CD4-positive, alpha-beta T cell treated with Interleukin-4 for 1 hour (primary cell): ENCODE measurements around the gene KLRC4.
"Not testable (repeated sequence)": the region's sequence is repeated elsewhere in the genome, so short reads cannot be mapped to it uniquely, and the experiment has no call there.

ENCODE experiments used
- DNase-seq, 2 donors: peaks; one replicate each; pipeline ENCODE4 v3.0.0-alpha.2; 2020 to 2022

The KLRC4 gene, protein sequence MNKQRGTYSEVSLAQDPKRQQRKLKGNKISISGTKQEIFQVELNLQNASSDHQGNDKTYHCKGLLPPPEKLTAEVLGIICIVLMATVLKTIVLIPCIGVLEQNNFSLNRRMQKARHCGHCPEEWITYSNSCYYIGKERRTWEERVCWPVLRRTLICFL

DNA sequence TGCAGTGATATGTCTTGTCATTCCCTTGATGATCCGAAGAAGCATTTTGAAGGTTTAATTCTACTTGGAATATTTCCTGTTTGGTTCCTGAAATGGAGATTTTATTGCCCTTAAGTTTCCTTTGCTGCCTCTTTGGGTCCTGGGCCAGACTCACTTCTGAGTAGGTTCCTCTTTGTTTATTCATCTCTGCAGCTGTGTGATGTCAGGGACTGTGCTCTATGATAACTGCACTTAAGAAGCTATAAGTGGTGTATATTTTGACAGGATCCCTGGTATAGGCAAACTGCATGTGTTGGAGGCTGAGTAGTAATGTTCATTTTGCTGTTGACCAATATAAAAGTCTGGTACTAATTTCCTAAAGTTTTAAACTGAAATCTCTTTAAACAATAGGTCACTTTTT is at the start of gene KLRC4:
Gene KLRC4, minus strand, starts transcription at position 366 of the 400 bp plus-strand sequence. Its CDS starts 182 bp downstream, at position 184.
- peak; percentile 20 to 54 for DNase-seq

DNA sequence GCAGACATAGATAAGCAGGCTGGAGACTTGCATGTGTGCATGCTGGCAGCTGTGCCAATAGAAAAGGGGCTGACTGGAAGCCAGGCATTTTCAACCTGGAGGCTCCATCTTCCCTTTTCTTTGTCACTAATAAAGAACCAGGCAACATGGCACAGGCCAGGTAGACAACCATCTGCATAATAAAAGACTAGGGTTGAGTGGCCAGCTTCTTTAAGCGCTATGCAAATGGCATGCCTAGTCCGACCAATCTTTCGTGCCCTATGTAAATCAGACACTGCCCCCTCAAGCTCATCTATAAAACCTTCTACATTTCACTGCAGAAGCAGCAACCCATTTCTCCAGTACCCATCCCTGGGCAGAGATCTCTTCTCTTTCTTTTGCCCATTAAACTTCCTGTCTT is 48.2 kb upstream of the KLRC4 start:
- no peak for DNase-seq

- no peak for DNase-seq
Observed at GRCh38 chr12:10456856-10457255, 47.3 kb upstream of the KLRC4 start.

GRCh38 chr12:10455766-10456165 is 46.2 kb upstream of the KLRC4 start:
- no peak for DNase-seq

DNA sequence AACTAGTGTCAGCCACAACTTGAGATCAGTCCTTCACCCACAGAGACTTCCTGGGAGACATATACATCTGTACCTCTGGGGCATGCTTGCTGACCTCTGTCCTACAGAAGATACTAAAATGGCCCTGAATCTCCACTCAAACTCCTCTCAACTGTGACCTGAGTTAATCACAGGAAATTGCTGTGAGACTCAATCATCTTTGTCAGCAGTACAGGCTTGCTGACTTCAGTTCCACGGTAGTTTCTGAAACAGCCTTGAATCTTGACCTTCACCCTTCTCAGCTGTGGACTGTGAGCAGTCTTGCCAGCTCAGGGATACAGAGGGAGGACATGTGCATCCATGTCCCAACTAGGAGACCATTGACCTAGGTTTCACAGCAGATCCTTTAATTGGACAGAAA is 45.0 kb upstream of the KLRC4 start:
- DNase-seq, result no peak

GRCh38 chr12:10453156-10453555 is 43.6 kb upstream of the KLRC4 start, which contains the start of gene KLRC1:
Gene KLRC1, minus strand, starts transcription at chr12:10453377. Its CDS starts 2,221 bp downstream, at chr12:10451156.
- peak in 1 of 2 donors; percentile 8 for DNase-seq

DNA sequence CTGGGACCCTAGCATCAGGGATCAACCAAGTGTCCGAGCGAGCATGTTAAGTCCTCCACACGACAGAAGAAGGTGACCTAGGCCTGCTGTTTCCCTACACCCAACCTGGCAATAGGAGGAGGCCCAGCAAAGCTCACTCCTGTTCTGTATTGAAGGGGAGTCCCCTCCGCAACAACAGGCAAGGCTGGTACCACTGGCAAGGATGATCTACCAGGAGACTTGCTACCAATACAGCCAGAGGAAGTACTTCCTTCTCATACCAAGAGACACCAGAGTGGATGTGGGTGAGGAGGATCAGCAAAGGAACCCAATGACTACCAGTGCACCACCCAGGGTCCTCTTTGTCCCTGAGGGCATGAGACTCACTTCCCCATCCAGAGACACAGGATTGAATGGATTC is 38.7 kb upstream of the KLRC4 start:
- no peak for DNase-seq

DNA sequence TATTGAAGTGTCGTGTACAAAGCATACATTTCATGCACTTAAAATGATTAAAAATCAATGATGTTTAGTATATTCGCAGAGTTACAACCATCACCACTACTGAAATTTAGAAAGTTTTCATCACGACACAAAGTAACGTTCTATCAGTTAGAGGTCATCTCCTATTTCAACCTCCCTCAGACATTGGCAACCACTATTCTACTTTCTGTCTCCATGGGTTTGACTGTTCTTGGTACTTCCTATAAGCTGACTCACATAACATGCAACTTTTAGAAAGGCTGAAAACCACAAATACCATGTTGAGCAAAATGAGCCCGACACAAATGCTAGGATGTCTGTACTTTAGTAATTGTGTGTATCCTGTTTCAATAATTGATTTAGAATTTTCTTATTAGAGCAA is 36.5 kb upstream of the KLRC4 start:
- DNase-seq, result not testable (repeated sequence)

DNA sequence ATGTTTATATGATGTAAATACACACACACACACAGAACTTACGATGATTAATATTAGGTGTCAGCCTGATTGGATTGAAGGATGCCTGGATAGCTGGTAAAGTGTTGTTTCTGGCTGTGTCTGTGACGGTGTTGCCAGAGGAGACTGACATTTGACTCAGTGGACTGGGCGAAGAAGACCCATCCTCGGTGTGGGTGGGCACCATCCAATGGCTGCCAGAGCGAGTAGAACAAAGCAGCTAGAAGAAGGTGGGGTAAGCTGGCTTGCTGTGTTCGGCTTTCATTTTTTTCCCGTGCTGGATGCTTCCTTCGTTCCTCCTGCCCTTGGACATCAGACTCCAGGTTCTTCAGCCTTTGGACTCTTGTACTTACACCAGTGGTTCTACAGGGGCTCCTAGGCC is 31.6 kb upstream of the KLRC4 start:
- not testable (repeated sequence) for DNase-seq

- DNase-seq, result not testable (repeated sequence)
Observed at GRCh38 chr12:10439608-10440274, 30.2 kb upstream of the KLRC4 start.

DNA sequence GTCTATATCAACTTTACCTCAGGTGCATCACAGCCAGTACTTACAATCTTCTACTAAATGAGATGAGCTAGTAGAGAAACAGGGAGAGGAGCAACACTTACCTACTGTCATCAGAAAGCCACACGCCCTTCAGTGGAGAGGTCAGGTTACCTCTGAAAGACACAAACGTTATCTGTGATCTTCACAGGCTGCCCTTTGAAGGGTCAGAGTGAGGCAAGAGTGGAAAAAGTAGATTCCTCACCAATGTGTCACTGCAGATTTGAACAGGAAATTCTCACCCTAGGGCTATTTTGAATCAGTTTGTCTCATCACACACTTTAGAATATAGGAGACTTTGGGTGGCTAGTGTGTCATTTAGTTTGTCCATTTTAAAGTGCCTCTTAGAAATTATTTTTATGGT is 28.0 kb upstream of the KLRC4 start:
- not testable (repeated sequence) for DNase-seq

DNA sequence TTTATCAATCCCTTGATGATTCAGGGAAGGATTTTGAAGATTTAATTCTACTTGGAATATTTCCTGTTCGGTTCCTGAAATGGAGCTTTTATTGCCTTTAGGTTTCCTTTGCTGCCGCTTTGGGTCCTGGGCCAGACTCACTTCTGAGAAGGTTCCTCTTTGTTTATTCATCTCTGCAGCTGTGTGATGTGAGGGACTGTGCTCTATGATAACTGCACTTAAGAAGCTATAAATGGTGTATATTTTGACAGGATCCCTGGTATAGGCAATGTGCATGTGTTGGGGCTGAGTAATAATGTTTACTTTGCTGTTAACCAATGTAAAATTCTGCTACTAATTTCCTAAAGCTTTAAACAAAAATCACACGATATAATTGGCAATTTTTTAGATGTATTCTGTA is 26.3 kb upstream of the KLRC4 start, which contains the start of gene KLRC2:
Gene KLRC2, minus strand, starts transcription at position 195 of the 400 bp plus-strand sequence. Its CDS starts 24 bp downstream, at position 171.
- DNase-seq, result not testable (repeated sequence)

DNA sequence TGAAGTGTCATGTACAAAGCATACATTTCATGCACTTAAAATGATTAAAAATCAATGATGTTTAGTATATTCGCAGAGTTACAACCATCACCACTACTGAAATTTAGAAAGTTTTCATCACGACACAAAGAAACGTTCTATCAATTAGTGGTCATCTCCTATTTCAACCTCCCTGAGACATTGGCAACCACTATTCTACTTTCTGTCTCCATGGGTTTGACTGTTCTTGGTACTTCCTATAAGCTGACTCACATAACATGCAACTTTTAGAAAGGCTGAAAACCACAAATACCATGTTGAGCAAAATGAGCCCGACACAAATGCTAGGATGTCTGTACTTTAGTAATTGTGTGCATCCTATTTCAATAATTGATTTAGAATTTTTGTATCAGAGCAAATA is 21.1 kb upstream of the KLRC4 start:
- DNase-seq, result not testable (repeated sequence)

GRCh38 chr12:10425938-10426337 is 16.4 kb upstream of the KLRC4 start:
- not testable (repeated sequence) for DNase-seq

DNA sequence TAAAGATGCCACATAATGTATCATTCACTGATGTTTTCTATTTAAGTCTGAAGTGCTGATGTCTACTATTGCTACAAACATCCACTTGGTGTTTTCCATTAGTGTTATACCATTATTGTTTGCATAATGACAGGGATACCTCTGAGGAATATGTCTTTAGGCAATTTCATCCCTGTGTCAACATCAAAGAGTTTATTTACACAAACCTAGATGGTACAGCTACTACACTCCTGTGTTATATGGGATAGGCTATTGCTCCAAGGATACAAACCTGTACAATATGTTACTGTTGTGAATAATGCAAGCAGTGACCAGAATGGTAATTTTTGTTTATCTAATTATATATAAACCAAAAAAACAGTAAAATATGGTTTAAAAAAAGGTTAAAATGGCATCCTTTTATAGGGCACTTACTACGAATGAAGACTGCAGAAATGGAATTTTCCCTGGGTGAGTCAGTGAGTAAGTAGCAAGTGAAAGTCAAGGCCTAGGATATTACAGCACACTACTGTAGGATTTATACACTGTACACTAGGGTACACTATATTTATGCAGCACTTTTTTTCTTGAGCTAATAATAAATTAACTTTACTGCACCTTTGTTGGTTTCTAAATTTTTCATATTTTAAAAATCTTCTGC is 14.8 kb upstream of the KLRC4 start:
- not testable (repeated sequence) for DNase-seq

- not testable (repeated sequence) for DNase-seq
Observed at GRCh38 chr12:10422159-10422558, 12.6 kb upstream of the KLRC4 start.

GRCh38 chr12:10420334-10420733 is 10.8 kb upstream of the KLRC4 start, which contains the start of gene KLRC3:
Gene KLRC3, minus strand, starts transcription at chr12:10420595. Its CDS starts 45 bp downstream, at chr12:10420550.
- not testable (repeated sequence) for DNase-seq

DNA sequence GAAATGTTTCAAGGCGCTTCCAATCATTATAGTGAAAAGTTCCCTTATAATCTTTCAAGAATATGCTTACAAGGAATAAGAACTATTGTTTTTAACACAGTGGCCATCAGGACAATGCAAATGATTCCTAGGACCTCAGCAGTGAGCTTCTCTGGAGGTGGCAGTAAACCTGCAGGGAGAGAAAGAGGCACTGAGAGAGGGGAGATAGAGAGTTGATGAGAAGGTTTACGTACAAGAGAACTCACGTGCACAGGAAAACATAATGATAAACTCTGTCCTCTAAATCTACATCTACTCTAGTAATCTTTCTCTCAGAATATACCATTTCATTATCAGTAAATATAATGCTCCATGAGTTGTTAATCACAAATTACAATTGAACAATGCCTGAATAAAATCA is 715 bp downstream of the KLRC4 start:
- no peak for DNase-seq

DNA sequence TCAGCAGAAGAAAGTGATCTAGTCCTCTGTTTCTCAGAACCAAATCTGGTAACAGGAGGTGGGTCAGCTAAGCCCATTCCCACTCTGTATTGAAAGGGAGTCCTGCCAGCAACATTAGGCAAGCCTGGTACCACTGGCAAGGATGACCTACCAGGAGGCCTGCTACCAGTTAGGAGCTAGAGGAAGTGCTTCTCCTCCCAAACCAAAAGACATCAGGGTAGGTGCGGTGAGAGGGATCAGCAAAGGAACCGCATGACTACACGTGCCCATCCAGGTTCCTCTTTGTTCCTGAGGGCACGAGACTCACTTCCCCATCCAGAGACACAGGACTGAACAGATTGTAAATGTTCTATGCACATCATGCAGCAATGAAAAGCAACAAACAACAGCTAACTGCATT is 2.8 kb downstream of the KLRC4 start:
- DNase-seq, result peak in 1 of 2 donors; percentile 55

DNA sequence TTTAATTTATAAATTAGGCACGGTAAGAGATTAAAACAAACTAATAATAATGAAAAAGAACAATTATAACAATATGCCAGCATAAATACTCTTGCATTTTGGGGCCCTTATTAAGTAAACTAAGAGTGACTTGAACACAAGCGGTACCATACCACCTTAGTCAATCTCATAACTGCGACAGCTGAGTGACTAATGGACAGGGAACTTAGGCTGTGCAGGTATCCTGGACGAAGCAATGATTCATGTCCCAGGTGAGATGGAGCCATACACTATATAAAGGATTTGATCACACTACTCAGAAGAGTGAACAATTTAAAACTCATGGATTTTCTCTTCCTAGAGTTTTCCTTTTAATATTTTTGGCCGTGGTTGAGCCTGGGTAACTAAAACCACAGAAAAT is 4.3 kb downstream of the KLRC4 start:
- no peak for DNase-seq

GRCh38 chr12:10404798-10405197 is 4.8 kb downstream of the KLRC4 start:
- DNase-seq, result no peak

DNA sequence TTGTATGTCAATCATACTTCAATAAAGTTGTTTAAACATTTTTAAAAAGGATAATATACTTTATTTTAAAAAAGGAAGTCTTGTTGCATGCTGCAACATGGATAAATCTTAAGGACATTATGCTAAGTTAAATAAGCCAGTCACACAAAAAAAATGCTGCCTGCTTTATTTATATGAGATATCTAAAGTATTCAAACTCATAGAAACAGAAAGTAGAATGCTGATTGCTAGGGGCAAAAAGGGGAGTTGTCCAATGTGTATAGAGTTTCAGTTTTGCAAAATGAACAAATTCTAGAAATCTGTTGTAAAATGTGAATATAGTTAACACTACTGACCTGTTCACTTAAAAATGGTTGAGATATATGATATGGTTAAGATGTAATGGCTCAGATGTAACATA is 8.7 kb downstream of the KLRC4 start:
- DNase-seq, result no peak

GRCh38 chr12:10398168-10398567 is 11.4 kb downstream of the KLRC4 start:
- DNase-seq, result no peak

DNA sequence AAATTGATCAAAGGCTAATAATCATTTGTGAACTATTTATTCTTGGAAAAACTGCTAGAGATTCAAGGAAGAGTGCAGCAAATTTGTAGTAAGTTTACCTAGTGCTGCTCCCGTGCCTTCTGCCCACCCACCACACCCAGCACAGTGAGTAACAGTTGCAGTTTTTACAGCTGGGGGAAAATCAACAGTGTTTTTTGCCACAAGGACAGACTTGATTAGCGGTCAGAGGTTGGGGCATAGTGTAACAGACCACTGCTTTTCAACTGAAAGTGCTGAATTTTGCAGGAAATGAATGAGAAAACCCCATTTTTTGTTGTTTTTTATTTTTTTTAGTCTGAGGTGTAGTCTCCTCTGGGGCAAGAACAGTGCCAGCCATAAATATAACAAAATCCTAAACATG is 12.3 kb downstream of the KLRC4 start:
- DNase-seq, result peak; percentile 49 to 78
